ENCODE measurements around the gene TBC1D1.

DNA sequence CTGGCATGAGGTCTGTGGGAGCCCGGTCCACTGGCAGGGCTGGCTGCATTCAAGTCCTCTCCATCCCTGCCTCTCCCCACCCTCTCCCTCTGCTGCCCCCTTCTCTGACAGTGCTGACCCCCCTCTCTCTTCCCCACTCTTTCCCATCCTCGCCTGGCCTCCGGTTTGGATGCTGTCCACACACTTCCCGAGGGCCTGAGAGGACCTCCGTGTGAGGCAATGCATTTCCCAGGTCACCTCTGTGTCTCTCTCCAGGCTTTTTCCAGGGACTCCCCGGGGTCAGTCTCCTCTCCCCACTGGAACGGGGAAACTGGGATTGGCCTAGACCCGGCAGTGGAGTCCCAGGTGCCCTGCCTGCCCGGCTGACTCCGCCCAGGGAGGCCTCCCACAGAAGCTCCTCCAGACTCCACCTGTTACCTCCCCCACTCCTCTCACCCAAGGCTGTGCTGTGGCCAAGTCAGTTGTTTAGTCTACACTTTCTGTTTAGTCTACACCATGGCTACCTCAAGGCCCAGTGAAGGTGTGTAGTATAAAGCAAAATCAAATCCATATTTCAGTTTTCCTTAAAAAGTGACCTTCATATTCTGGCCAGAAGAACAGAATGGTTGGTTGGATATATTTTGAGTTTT, 216.1 kb downstream of the TBC1D1 start:
- TF ChIP-seq POLR2AphosphoS5 (IDR thresholded peaks at IDR 0.05; ENCODE audit: low read depth, low read length) (no peak), TAF1 (IDR thresholded peaks at IDR 0.05; ENCODE audit: borderline replicate concordance, low read depth, low read length) (no peak)
